Islet precursor cell (in vitro differentiated cells): ENCODE data around the gene FBXL12.
A peak's percentile ranks its signal among the peaks of the same experiment; 100 is the strongest.
"Not testable (repeated sequence)": the region's sequence is repeated elsewhere in the genome, so short reads cannot be mapped to it uniquely, and the experiment has no call there.

Source experiments
- DNase-seq: peaks from one replicate; pipeline ENCODE4 v3.0.0-alpha.2; 2018

The FBXL12 gene

DNA sequence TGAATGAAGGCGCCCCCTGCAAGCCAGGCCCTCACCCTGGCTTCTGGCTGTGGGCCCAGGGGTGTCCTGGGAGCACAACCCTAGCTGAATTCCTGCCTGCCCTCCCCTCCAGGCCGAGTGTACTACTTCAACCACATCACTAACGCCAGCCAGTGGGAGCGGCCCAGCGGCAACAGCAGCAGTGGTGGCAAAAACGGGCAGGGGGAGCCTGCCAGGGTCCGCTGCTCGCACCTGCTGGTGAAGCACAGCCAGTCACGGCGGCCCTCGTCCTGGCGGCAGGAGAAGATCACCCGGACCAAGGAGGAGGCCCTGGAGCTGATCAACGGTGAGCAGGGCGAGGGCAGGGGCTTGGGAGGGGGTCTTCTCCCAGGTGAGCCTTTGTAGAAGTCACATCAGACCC lies 19.4 kb upstream of the FBXL12 start:
- no peak for DNase-seq

DNA sequence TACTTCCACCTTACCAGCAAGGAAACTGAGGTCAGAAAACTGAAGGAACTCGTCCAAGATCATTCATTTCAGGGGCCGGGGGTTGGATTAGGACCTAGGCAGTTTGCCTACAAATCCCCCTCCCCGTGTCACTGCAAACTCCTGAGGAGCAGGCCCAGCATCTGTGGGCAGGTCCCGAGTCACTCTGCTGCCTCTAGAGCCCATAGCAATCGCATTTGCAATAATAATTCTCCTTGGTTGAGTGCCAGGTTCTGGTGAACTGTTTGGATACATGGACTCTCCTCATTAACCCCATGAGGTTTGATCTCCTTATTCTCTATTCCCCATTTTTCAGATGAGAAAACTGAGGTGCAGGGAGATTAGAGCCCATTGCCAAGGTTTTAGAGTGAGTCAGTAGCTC lies 17.1 kb upstream of the FBXL12 start:
- DNase-seq: no peak

DNA sequence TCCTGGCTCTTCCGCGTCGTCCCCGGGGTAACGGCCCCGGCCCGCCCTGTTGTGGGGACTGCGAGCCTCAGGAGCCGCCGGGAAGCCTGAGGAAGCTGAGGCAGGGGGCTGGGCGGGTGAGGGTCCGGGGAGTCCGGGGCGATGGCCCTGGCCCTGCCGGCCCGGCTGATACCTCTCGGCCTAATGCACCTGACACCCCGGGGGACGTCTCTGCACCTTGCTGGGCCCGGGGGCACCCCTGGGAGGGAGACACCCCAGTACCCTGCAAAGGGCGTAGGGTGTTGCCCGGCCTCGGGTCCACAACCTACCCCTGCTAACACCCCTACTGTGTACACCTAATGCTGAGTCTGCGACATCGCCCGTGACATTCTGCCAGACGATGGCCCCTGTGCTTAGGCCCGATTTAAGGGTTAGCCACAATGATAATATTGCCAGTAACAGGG lies 16.6 kb upstream of the FBXL12 start:
- DNase-seq: no peak

DNA sequence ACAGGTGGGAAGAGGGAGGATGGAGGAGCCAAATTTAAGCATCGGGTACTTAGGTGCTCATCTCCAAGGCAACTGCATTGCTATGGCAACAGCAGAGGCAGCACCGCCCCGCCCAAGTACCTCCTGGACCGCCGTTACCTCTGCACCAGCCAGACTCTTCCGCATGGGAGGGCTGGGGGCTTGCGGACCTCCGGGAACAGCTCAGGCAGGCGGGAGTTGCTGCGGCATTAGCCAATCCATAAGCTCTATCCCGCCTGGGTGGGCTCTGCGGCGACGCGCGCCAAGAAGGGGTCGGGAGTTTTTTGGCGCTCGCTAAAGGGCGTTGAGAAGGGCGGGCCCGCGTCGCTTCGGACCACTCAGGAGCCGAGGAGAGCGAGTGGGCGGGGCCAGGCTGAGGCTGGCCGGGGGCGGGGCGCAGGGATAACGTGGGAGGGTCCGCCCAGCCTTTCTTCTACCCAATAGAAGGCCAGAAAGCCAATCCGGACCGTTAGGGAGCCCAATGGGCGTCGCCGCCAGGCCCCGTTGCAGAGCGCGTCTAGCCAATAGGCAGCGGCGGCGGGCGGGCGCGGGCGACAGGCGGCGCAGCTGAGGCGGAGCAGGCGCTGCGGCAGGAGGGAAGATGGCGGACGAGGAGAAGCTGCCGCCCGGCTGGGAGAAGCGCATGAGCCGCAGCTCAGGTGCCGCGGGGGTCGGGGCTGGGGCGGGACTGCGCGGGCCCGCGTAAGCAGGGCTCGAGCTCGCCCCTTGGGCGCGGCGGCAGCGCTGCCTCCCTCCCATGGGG lies 16.0 kb upstream of the FBXL12 start, which contains the start of gene PIN1:
PIN1 (plus strand) TSS at position 593 of the 781 bp plus-strand sequence; CDS start at position 620, 27 bp downstream.
- peak; percentile 100 for DNase-seq

DNA sequence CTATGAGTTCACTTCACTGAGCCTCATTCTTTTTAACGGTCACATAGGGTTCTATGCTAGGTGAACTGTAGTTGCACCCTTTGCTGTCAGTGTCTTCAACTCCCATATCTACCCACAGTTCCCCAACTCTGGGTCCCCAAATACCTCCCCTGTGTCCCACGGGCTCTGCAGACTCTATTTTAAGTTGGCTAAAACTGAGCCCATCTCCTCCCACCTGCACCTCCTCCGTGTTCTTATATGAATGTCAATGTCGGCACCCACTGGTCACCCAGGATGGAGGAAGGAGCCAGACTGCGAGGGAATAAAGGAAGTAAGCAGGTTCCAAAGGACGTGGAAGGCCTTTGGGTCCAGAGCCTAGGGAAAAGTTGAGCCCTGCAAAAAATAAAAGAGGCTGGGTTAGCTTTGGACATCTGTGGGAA lies 15.4 kb upstream of the FBXL12 start:
- DNase-seq: no peak

DNA sequence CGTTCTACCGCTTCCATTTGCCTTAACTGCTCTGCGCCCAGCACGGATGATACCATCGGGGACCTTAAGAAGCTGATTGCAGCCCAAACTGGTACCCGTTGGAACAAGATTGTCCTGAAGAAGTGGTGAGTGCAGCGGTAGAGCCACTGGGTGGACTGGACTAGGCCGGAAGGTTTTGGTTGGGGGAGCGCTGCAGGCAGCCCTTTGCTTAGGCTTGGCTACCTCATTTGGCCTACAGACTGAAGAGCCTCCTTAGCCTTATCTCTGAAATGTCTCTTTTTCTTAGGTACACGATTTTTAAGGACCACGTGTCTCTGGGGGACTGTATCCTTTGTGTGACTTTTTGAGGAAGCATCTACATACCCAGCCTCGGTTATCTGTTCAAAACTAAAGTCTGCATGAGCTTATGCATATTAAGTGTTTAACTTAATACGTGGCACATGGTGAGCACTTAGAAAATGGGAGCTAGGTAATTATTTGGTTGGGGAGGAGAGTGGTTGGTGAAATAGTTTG lies 9.7 kb upstream of the FBXL12 start:
- no peak for DNase-seq

- peak; percentile 95 for DNase-seq
These were observed 8.7 kb upstream of the FBXL12 start, which contains the start of gene UBL5 for GRCh38 chr19:9827289-9828238. Gene UBL5, plus strand, starts transcription at chr19:9827918. Its CDS starts 420 bp downstream, at chr19:9828338.

DNA sequence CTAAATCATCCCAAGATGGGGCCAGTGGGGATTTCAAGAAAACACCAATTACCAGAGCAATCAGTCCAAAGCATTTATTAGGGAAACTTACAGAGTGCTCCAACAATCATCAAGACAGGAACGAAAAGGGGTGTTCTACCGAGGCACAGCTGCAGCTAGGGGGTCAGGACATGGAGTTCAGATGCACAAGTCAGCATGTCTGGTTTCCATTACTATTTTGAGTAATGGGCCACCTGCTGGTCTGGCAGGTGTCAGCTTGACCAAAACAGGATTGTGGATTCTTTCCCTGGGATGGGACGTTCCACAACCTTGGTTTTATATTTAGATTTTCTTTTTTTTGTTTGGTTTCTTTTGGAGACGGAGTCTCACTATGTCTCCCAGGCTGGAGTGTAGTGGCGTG lies 4.9 kb upstream of the FBXL12 start:
- DNase-seq: no peak

DNA sequence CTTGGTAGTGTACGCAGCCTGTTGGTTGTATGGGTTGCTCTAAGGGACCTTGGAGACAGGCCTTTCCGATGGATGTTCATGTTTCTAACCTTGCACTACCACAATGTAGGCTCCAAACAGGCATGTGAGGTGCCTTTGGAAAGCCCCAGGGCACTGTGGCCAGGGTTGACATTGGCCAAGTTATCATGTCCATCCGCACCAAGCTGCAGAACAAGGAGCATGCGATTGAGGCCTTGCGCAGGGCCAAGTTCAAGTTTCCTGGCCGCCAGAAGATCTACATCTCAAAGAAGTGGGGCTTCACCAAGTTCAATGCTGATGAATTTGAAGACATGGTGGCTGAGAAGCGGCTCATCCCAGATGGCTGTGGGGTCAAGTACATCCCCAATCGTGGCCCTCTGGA lies 1.2 kb upstream of the FBXL12 start:
- not testable (repeated sequence) for DNase-seq

DNA sequence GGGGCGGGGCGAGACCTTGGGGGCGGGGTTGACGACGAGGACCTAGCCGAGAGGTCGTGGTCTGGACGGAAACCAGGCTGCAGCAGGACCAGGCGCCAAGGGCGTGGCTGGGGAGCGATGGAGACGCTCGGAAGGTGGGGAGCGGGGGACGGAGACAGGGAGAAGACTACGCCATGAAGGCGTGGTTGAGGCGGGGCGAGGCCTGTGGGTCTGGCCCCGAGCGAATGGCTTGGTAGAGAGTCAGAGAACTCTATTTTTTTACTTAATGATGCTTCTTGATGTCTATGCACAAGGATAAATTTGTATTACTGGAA lies 674 bp upstream of the FBXL12 start:
- DNase-seq: no peak

DNA sequence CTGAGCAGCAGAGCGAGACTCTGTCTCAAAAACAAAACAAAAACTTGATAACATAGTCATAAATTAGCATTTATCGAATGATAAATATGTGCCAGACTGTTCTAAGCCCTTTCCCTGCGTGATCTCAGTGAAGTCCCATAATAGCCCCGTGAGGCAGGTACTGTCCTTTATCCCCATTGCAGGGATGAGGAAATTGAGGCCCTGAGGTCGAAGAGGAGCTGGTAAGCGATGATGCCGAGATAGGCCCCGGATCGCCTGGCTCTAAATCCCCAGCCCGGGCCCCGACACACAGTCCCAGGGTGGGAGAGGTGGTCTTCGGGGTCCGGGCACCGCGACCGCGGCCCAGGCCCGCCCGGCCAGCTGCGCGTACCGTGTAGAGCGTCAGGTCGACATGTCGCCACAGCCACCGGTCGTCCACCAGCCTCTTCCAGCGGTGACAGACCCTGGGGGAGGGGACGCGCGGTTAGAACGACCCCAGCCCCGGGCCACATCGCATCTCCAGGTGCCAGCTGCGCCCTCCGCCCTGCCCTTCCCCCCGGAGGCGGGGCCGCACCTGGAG lies 625 bp downstream of the FBXL12 start:
- no peak for DNase-seq

- no peak for DNase-seq
These were observed 7.7 kb downstream of the FBXL12 start for GRCh38 chr19:9811139-9811538.

DNA sequence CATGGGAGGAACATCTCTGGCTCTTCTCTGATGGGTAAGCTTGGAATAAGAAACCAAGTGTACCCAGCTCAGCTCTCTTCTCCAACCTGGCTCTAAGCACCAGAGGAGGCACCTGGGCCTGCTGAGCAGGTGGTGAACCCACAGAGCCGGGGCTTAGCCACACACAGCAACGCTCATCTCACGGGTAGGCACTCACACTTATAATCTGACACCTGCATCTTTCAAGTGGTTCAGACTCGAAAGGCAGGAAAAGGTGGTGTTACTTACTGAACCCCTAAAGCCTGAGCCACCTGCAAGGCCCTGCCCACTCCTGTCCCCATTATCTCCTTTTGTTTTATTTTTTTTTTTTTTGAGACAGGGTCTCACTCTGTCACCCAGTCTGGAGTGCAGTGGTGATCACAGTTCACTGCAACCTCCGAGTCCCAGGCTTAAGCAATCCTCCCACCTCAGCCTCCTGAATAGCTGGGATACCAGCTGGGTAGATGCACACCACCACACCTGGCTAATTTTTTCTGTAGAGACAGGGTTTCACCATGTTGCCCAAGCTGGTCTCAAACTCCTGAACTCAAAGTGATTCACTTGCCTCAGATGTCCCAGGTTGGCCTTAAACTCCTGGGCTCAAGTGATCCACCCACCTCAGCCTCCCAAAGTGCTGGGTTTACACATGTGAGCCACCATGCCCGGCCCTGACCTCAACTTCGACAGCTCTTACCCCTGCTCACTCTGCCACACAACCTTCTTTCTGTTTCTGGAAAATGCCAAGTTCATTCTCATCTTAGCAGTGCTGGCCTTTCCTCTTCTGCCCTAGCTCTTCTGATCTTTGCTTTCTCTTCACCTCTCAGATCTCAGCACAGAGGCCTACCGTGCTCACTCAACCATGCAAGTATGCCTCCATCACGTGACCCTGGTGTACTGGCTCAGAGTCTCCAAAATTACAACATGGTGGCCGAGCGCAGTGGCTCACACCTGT lies 9.7 kb downstream of the FBXL12 start:
- DNase-seq: no peak

GRCh38 chr19:9806803-9807202 lies 12.1 kb downstream of the FBXL12 start:
- no peak for DNase-seq

DNA sequence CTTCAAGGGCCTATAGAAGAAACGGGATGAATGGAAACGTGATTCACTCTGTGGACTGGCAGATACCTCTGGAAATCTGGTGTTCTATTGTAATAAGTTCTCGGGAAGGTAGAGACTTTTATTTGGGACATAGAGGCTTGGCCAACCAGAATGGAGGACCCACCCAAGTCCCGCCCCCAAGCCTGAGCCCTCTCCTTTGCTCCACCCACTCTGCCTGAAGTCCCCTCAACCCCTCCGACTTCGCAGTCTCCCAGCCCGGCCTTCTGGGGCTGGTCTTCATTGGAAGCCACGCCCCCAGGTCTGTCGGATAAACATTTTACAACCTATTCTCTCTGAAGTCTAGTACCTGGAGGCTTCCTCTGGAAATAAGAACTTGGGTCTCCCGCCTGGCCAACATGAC lies 16.9 kb downstream of the FBXL12 start:
- no peak for DNase-seq

GRCh38 chr19:9799162-9799561 lies 19.7 kb downstream of the FBXL12 start:
- no peak for DNase-seq

DNA sequence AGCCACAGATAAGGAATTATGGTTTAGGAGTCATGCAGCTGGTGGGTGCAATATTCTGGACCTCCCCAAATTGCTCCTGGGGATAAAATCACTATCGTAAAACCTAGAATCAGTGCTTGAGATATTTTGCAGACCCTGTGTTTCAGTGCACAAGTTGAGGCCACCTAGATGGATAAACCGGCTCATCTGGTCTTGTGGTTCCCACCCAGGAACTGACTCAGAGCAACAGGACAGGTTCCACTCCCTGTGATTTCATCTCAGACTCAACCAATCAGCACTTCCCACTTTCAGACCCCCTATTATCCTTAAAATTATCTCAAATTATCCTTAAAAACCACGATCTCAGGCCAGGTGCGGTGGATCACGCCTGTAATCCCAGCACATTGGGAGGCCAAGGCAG lies 21.0 kb downstream of the FBXL12 start:
- DNase-seq: no peak

GRCh38 chr19:9796113-9796773 lies 22.6 kb downstream of the FBXL12 start:
- DNase-seq: peak; percentile 93

GRCh38 chr19:9793071-9793591 lies 25.7 kb downstream of the FBXL12 start:
- no peak for DNase-seq

GRCh38 chr19:9792206-9793070 lies 26.4 kb downstream of the FBXL12 start:
- DNase-seq: peak; percentile 99
